Measurements from ENCODE around the gene BCAS3.

Gene BCAS3

DNA sequence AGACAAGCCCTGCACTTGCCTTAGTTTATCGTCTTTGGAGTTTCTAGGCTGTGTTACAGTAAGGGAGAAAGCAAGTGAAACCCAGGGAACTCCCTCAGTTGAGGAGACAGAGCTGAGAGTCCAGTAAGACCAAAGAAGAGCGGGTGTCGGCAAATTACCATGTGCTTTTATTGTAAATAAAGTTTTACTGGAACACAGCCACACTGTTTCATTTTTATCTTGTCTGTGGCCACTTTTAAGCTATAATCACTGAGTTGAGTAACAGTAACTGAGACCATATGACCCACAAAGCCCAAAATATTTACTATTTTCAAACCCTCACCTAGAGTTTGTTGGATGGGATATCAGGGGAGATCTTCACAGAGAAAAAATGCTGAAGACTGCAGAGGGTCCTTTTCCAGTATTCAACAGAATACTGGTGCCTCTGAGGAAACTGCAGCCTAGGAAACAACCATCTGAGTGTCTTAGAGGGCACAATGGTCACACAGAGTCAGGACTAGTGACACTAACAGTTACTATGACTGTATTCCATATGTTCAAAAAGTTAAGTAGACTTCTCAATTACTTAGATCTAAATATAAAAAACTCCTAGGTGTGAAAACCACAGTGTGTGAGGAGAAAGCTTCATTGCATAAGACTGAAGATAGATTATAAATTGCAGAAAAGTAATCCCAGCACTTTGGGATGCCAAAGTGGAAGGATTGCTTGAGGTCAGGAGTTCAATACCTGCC lies 370.9 kb downstream of the BCAS3 start:
- no peak overlapping the region for H3K4me3 ChIP-seq (ENCODE audit: low read length)
- TF ChIP-seq ZNF274 (IDR thresholded peaks at IDR 0.05; ENCODE audit: low read depth, low read length) = no peak

DNA sequence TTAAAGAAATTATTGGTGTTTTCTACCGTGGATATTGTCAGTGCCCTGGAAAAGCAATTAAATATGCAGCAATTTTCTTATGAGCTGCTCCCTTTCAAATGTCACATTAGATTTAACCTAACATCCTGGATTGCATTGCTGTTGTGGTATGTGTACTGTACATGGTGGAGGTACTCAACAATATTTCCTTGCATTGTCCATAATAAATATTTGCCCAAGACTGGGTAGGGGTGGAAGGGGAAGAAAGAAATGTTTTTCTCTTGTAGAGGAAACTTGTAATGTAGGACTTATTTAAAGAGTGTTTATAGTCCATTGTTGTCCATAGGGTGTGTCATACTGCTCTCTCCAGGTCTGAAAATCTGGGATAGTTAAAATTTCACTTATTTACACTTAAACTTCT lies 375.8 kb downstream of the BCAS3 start:
- no peak overlapping the region for H3K4me3 ChIP-seq (ENCODE audit: low read length)
- no peak for TF ChIP-seq ZNF274 (IDR thresholded peaks at IDR 0.05; ENCODE audit: low read depth, low read length)

DNA sequence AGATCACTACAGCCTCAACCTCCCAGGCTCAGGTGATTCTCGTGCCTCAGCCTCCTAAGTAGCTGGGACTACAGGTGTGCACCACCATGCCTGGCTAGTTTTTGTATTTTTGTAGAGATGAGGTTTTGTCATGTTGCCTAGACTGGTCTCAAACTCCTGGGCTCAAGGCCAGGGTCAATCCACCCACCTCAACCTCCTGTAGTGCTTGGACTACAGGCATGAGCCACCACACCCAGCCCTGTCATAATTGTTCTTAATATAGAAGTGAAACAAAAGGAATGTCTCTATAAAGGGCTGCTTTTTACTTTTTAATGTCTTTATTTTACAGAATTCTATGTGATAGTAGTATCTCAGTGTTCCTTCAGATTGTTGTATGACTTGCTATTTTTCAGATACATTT lies 376.8 kb downstream of the BCAS3 start:
- no peak for TF ChIP-seq ZNF274 (IDR thresholded peaks at IDR 0.05; ENCODE audit: low read depth, low read length)
- no peak overlapping the region for H3K4me3 ChIP-seq (ENCODE audit: low read length)

DNA sequence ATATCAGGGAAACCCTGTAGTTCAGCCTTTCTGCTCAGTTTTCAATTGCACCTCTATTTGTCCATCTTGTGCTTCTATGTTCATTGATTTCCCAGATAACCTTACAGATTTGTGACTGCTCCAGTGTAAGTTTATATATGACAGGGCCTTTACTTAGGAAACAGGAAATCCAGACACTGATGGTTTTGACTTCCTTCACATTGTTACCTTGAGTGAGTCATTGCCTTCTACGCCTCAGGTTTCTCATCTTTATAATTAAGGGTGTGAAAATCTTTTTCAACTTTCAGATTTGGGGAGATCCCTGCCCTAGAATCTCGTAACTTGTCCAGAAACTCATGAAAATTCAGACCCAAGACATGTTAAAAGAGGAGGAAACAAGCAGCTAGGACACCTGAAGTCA lies 379.6 kb downstream of the BCAS3 start:
- TF ChIP-seq ZNF274 (IDR thresholded peaks at IDR 0.05; ENCODE audit: low read depth, low read length) = no peak
- H3K4me3 ChIP-seq (ENCODE audit: low read length) = no peak overlapping the region

DNA sequence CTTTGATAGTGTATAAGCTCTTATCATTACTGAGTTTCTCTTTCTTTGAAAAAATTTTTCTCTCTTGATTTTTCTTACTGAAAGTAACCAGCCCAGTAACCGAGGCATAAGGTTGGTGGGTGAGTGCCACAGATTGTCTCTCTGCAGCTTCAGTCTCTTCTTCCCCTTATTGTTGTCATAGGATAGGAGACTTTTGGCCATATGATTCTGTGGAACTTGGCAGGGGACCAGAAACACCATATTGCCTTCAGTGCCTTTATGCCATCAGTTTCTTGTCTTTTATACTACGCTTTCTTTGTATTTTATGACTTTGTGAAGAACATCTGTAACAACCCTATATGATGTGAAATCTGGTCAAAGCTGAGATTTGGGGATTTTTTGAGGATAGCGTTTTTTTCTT lies 380.4 kb downstream of the BCAS3 start:
- no peak for TF ChIP-seq ZNF274 (IDR thresholded peaks at IDR 0.05; ENCODE audit: low read depth, low read length)
- no peak overlapping the region for H3K4me3 ChIP-seq (ENCODE audit: low read length)

DNA sequence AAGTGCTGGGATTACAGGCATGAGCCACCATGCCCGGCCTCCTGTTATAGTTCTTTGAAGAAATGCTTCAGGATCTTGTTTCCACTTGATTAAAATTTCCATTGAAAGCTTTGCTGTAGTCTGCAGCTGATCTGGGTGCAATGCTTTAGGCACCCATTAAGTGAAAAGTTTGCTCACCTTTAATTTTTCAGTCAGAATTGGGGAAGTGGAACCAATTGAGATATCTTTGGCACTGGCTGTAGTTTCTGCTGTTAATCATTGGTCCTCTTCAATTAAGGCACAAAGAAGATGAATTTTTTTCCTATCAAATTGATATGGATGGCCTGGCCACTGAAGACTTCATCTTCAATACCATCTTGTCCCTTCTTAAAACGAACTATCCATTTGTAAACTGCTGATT lies 385.9 kb downstream of the BCAS3 start:
- no peak for TF ChIP-seq ZNF274 (IDR thresholded peaks at IDR 0.05; ENCODE audit: low read depth, low read length)
- no peak overlapping the region for H3K4me3 ChIP-seq (ENCODE audit: low read length)

DNA sequence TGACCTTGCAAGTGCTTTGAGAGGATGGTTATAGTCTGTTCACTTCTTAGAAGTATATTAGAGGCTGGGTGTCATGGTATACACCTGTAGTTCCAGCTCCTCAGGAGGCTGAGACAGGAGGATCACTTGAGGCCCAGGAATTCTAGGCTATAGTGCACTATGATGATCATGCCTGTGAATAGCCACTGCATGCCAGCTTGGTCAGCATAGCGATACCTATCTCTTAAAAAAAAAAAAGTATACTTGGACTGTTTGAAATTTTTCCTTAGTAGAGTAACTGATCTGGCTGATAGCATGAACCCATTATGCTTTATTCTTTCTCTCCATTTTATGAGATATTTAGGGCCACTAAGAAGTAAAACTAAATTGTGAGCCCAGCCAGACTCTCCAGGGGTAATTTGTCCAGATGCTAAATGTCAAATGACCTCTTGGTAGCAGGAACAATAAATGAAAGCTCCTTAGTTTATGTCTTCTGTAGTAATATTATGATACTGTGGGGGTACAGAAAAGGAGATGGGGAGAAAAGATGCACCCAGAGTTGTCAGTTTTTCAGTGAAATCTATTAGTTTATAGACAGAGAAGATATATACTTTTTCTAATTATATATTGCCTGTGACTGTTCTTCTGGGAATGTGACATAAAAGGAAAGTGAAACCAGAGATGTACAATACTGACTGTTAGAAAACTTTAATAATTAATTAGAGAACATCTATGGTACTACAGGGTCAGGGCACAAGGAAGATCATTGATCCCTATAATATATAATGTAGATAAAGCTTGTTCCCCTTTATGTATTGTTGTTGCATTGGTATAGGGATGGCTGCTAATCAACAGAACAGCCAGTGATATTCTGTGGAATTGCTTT lies 386.7 kb downstream of the BCAS3 start:
- peak overlapping the region; percentile 17; the same call in 1 of the 2 replicates for H3K4me3 ChIP-seq (ENCODE audit: low read length)
- no peak for TF ChIP-seq ZNF274 (IDR thresholded peaks at IDR 0.05; ENCODE audit: low read depth, low read length)

DNA sequence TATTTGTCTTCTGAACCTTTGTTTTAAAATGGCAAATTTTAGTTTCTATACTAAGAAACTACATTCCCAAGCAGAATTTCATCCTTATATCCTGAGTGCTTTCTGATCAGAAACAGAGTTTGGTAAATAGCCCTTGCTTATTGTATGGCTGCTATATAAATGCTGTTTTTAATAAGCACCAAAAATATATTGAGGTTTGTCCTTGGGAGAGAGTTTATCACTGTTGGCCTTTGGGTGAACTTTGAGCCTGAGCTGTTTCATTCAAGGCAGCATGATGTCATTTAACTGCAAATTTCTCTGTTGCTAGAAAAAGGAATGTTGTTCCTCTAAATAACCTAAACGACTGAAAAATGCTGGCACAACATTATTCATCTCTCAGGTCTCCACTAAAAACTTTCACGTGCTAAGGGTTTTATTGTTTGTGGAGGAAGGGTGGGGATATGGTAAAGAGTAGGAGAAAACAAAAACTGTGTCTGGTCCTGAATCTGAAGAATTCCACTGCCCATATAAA lies 387.7 kb downstream of the BCAS3 start:
- TF ChIP-seq ZNF274 (IDR thresholded peaks at IDR 0.05; ENCODE audit: low read depth, low read length) = no peak
- H3K4me3 ChIP-seq (ENCODE audit: low read length) = no peak overlapping the region

DNA sequence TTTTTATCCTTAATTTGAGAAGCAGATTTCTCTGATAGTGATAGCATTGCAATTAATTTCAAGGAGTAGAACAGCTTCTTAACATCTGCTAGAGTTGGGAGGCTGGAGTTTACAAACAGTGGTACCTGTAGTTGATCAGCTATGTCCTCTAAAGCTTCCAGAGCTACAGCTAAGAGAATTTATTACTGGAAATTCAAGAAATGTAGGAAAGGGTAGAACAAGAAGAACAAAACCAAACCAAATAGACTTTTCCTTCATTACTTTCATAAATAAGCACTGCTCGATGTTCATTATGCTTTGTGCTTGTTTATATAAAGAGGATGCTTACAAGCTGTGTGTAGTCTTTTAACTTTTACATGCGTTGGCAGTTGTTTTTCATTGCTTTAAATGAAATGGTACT lies 388.4 kb downstream of the BCAS3 start:
- TF ChIP-seq ZNF274 (IDR thresholded peaks at IDR 0.05; ENCODE audit: low read depth, low read length) = no peak
- H3K4me3 ChIP-seq (ENCODE audit: low read length) = no peak overlapping the region

DNA sequence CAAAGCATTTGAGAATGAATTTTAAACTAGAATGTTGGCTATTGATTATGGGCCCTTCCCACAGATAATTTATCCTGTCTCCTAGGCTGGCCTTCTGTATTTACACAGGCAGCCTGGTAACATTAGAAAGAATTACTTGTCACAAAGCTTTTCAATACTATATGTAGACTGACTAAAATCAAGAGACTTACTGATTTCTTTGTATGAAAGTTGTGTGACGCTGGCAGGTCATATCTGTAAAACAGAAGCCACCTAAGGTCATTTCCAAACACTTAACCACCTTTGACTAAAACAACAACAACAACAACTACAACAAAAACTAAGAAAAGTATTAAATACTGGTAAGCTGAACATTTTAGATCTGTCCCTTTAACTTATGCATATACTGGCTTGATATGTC lies 393.0 kb downstream of the BCAS3 start:
- no peak for TF ChIP-seq ZNF274 (IDR thresholded peaks at IDR 0.05; ENCODE audit: low read depth, low read length)
- no peak overlapping the region for H3K4me3 ChIP-seq (ENCODE audit: low read length)

DNA sequence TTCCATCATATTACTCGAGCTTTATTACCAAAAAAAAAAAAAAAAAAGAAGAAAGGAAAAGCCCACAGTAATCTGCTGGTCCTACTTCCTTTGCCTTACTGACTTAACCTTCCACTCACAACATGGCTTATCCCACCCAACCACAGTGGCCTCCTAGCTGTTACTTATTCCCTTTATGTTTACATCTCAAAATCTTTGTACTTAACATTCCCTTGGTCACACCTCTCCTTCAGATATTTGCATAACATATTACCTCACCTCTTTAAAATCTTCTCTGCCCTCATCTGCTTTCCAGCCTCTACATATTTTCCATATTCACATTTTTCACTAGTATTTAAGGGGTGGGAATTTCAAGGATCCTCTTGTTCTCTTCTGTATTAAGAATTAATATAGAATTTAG lies 395.0 kb downstream of the BCAS3 start:
- TF ChIP-seq ZNF274 (IDR thresholded peaks at IDR 0.05; ENCODE audit: low read depth, low read length) = no peak
- H3K4me3 ChIP-seq (ENCODE audit: low read length) = no peak overlapping the region

DNA sequence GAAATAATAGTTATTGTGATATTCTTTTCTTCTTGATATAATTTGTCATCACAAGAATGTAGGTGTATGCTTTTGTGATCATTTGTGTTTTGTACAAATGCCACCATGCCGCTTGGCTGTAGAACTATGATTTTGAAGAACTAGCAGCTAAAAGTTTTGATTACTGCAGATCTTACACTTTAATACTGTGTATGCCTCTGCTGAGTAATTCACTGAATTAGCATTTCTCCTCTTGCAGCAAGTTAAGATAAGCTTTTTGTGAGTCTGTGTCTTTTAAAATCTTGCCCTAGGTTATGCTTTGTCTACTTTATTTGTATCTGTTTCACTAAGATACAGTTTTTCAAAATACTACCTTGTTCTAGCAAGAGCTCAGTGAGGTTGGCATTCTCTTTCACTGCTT lies 395.5 kb downstream of the BCAS3 start:
- no peak for TF ChIP-seq ZNF274 (IDR thresholded peaks at IDR 0.05; ENCODE audit: low read depth, low read length)
- no peak overlapping the region for H3K4me3 ChIP-seq (ENCODE audit: low read length)

DNA sequence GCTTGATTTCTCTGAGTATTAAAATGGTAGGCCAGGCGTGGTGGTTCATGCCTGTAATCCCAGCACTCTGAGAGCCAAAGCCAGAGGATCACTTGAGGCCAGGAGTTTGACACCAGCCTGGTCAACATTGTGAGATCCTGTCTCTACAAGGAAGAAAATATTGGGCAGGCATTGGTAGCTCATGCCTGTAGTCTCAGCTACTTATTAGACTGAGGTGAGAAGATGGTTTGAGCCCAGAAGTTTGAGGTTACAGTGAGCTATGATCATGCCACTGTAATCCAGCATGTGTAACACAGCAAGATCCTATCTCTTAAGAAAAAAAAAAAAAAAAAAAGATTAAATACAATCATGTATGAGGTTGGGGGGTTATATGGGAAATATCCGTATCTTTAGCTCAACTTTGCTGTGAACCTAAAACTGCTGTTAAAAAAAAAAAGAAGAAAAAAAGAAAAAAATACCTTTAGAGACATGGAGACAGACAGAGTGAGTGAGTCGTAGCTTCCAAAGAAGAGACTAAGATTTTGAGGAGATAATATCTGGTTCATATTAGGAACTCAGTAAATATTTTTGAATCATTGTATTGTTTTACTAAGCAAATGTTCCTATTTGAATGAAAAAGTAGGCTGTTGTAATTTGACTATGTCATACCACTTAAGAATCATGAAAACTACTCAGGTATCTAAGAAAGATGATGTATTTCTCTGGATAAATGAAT lies 396.3 kb downstream of the BCAS3 start:
- TF ChIP-seq ZNF274 (IDR thresholded peaks at IDR 0.05; ENCODE audit: low read depth, low read length) = no peak
- H3K4me3 ChIP-seq (ENCODE audit: low read length) = no peak overlapping the region

DNA sequence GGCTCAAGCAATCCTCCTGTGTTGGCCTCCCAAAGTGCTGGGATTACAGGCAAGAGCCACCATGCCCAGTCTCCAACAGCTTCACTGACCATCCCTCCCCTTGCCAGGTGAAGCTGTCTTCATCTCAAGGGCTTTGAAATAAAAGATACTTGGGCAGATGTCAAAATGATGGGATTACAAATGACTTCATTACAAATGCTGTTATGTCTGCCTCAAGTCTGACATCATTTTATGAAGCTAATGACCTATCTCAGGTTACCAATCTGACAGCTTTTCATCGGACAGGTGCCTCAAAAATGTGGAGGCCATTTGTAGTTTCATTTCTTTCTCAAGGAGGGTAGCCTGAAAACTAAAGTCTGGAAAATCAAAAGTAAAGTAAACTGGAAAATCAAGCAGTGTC lies 398.3 kb downstream of the BCAS3 start:
- H3K4me3 ChIP-seq (ENCODE audit: low read length) = no peak overlapping the region
- TF ChIP-seq ZNF274 (IDR thresholded peaks at IDR 0.05; ENCODE audit: low read depth, low read length) = no peak

All from GM08714 (cell line).